HG02938 (cell line): Measurements from ENCODE around the gene NOP53.
"Not testable (repeated sequence)": the region's sequence is repeated elsewhere in the genome, so short reads cannot be mapped to it uniquely, and the experiment has no call there.

Experiments used
- ATAC-seq: cut with Tn5 transposase; IDR thresholded peaks from one replicate; pipeline ENCODE4 v1.9.1; 2021; ENCODE audit warnings: mild to moderate bottlenecking, moderate library complexity; ENCODE audit not compliant: unreplicated experiment

Gene NOP53

DNA sequence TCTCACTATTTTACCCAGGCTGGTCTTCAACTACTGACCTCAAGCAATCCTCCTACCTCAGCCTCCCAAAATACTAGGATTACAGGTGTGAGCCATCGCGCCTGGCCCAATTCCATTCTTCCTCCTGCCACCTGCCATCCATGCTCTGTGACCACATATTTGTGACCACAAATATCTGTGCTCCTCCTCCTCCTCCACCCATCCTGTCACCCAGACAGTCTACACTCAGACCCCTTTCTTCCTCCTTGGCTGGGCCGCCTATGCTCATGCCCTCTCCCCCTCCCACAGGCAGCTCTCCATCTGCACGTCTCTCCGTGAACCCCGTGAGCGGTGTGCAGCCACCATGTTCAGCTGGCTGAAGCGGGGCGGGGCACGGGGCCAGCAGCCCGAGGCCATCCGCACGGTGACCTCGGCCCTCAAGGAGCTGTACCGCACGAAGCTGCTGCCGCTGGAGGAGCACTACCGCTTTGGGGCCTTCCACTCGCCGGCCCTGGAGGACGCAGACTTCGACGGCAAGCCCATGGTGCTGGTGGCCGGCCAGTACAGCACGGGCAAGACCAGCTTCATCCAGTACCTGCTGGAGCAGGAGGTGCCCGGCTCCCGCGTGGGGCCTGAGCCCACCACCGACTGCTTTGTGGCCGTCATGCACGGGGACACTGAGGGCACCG, 28.9 kb upstream of the NOP53 start:
- no peak for ATAC-seq

DNA sequence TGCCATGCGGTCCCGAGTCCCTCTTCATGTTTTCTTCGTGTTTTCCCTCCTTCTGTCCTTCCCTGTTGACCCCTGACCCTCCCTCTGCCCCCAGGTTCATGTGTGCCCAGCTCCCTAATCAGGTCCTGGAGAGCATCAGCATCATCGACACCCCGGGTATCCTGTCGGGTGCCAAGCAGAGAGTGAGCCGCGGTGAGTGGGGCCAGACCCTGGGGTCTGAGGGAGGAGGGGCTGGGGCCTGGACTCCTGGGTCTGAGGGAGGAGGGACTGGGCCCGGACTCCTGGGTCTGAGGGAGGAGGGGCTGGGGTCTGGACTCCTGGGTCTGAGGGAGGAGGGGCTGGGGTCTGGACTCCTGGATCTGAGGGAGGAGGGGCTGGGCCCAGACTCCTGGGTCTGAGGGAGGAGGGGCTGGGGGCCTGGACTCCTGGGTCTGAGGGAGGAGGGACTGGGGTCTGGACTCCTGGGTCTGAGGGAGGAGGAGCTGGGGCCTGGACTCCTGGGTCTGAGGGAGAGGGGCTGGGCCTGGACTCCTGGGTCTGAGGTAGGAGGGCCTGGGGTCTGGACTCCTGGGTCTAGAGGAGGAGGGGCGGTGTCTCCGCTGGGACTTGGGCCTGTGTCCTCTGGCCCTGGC, 26.8 kb upstream of the NOP53 start:
- ATAC-seq: not testable (repeated sequence)

DNA sequence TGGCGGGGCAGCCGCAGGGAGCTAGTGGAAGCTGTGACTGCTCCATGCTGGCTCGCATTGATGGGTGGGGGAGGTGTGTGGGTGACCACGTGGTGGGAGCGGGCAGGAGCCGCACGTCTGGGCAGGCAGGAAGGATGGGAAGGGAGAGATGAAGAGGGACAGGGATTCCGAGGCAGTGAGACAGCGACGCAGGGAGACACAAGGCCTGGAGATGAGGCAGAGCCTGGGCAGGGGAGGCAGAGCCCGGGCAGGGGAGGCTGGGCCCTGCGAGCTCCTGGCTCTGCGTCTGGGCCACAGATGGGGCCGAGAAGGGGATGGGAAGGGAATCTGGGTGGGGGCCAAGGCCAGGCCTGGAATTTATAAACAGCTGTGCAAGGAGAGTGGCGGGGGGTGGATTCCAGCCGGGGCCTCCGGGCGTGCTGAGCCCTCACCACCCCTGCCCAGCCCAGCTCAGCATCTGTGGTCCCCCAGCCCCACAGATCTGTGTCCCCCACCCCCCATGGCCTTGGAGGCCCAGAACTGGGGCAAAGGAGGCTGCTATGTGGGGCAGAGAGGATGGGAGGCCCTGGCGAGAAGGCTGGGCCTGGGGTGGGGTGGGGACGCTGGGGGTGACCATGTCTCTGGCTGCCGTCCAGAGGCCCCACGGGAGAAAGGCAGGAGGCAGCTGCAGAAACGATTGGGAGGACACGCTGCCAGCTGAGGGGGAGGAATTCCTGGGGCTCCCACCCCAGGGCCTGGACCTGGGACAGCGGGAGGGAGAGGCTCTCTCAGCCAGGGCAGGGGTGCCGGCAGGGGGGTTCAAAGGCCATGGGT, 26.1 kb upstream of the NOP53 start:
- ATAC-seq: no peak

DNA sequence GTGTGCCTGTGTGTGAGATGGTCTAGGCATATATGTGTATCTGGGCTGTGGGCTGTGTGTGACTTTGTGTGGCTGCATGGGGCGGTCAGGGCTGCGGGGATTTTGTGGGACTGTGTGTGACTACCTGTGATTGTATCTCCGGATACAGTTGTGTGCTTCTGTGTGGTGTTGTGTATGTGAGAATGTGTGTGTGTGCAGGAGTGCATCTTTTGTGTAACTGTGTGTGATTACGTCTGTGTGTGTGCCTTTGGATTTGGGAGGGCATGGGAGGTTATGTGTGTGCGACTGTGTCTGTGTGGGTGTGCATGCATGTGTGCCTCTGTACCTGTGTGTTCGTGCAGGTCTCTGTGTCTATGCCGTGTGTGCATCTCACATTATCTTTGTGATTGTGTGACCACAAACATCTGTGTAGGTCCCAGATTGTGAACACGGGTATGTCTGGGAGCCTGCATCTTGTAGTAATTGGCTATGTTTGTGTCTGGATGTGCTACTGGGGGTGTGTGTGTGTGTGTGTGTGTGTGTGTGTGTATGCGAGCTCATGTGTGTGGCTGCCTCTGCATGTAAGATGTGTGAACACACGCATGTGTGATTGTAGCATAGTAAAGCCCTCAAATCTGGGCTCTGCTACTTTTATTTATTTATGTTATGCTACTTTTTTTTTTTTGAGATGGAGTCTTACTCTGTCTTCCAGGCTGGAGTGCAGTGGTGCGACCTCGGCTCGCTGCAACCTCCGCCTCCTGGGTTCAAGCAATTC, 24.5 kb upstream of the NOP53 start:
- no peak for ATAC-seq

DNA sequence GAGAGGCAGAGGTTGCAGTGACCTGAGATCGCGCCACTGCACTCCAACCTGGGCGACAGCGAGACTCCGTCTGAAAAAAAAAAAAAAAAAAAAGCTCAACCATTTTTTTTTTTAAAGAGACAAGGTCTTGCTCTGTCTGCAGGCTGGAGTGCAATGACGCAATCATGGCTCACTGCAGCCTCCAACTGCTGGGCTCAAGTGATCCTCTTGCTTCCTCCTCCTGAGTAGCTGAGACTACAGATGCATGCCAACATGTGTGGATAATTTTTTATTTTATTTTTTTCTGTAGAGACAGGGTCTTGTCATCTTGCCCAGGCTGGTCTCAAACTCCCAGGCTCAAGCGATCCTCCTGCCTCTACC, 21.8 kb upstream of the NOP53 start:
- ATAC-seq: no peak

DNA sequence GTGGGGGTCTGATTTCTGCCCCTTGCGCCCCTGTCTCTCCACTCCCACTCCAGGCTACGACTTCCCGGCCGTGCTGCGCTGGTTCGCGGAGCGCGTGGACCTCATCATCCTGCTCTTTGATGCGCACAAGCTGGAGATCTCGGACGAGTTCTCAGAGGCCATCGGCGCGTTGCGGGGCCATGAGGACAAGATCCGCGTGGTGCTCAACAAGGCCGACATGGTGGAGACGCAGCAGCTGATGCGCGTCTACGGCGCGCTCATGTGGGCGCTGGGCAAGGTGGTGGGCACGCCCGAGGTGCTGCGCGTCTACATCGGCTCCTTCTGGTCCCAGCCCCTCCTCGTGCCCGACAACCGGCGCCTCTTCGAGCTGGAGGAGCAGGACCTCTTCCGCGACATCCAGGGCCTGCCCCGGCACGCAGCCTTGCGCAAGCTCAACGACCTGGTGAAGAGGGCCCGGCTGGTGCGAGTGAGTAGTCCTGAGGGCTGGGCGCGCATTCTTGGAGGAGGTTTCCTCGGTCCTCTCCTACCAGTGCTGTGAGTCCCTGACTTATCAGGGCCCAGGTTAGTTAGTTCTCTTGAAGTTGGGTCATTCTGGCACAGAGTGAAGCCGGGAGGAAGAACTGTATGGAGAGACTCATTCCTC, 19.5 kb upstream of the NOP53 start:
- ATAC-seq: no peak

DNA sequence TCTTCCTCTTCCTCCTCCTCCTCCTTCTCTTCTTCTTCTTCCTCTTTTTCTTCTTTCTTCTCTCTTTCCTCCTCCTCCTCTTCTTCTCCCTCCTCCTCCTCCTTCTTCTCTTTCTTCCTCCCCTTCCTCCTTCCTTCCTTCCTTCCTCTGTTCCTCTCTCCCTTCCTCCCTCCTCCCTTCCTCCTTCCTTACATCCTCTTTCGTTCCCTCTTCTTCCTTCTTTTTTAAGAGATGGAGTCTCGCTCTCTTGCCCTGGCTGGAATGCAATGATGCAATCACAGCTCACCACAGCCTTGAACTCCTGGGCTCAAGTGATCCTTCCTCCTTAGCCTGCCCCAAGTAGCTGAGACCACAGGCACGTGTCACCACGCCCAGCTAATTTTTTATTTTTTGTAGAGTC, 18.9 kb upstream of the NOP53 start:
- ATAC-seq: no peak

DNA sequence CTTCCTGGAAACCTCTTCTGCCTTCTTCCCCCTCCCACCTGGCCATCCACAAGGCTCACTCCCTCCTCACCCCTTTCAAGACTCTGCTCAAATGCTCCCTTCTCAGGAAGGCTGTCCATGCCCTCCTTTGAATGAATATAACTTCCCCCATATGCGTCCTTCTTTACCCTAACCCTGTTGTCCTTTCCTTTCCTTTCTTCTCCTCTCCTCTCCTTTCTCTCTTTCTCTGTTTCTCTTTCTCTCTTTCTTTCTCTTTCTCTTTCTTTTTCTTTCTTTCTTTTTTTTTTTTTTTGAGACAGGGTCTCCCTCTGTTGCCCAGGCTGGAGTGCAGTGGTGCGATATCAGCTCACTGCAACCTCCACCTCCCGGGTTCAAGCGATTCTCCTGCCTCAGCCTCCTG, 17.1 kb upstream of the NOP53 start:
- ATAC-seq: not testable (repeated sequence)

DNA sequence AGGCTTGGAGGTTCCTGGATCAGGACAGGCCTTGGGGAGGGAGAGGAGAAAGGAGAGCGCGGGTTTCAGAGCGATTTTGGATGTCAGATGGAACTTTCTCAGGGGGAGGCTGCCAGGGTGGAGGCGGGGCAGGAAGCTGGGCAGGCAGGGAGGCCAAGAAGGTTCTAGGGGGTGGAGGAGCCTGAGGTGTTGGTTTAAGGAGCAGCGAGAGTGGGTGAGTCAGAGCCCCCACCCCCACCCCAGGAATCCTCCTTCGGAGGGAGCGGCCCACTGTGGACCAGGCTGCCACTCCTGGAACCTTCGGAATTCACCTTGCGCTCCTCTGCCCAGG, 15.9 kb upstream of the NOP53 start:
- no peak for ATAC-seq

DNA sequence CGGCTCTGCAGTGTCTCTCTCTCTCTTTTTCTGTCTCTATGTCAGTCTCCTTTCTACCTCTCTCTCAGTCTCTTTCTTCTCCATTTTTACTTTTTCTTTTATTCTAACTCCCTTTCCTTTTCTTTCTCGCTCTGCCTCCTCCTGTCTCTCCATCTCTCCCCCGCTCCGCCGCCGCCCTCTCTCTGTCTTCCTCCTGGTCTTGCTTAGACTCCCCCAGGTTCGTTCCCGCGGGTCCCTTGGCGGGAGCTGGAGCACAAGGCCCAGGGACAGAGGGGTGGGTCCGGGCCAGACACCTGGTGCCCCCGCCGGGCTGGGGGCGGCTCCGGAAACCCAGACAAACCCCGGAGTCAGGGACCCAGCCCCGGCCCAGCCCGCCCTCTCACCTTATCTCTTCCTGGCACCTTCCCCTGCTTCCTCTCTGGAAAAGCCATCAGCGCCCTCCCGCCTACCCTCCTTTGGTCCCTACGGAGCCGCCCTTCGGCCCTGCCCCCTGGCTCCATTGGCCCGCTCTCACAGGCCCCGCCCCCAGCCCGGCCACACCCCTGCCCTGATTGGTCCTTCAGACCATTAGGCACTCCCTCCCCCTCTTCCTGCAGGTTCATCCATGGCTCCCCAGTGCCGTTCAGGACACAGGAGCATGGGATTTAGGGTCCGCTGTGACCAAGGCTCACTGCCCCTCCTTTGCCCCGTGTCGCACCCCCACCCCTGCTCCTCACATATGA, 15.4 kb upstream of the NOP53 start:
- ATAC-seq: no peak

DNA sequence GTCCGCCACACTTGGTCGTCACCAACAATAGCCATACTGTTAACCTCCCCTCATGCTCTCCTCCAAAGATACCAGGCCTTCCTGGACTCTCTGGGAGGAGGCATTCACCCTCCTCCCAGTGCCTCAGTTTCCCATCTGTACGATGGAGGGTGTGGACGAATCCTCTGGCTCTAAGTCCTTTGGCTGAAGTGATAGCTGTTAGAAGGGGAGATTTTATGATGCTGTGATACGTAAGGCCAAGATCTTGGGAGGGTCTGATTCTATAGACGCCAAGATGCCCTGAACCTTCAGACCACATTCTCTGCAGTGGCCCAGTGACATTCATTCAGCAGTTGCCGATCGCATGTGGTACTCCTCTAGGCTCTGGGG, 14.8 kb upstream of the NOP53 start:
- ATAC-seq: no peak

DNA sequence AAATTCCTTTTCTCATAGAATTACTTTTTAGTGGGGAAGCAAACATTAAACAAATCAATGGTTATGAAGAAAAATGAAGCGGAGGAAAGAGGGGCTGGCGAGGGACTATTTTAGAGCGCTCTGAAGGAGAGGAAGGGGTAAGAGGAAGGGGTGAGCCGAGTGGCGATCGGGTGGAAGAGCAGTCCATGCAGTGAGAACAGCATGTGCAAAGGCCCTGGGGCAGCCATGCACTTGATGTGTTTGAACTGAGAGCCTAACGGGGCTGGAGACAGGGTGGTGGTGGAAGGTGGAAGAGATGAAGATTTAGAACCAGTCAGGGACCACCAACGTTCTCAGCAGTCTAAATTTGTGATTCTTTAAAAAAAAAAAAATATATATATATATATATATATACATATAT, 14.4 kb upstream of the NOP53 start:
- no peak for ATAC-seq

DNA sequence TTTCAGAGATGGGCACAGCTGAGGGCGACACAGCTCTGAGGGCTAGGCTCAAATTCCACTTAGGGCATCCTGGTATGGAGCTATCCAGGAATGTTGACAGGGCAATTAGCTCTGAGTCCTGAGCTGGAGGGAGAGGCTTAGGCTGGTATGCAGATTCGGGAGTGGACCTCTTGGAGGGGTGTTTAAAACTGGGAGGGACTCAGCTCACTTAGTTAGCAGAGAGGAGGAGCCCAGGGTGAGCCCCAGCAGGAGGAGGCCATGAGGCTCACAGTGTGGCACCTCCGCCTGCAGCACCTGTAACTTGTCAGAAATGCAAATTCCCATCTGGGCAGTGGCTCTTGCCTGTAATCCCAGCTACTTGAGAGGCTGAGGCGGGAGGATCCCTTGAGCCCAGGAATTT, 10.2 kb upstream of the NOP53 start:
- ATAC-seq: no peak

DNA sequence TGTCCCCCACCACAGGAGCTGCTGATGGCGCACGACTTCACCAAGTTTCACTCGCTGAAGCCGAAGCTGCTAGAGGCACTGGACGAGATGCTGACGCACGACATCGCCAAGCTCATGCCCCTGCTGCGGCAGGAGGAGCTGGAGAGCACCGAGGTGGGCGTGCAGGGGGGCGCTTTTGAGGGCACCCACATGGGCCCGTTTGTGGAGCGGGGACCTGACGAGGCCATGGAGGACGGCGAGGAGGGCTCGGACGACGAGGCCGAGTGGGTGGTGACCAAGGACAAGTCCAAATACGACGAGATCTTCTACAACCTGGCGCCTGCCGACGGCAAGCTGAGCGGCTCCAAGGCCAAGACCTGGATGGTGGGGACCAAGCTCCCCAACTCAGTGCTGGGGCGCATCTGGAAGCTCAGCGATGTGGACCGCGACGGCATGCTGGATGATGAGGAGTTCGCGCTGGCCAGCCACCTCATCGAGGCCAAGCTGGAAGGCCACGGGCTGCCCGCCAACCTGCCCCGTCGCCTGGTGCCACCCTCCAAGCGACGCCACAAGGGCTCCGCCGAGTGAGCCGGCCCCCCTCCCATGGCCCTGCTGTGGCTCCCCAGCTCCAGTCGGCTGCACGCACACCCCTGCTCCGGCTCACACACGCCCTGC, 4.4 kb upstream of the NOP53 start:
- ATAC-seq: no peak

DNA sequence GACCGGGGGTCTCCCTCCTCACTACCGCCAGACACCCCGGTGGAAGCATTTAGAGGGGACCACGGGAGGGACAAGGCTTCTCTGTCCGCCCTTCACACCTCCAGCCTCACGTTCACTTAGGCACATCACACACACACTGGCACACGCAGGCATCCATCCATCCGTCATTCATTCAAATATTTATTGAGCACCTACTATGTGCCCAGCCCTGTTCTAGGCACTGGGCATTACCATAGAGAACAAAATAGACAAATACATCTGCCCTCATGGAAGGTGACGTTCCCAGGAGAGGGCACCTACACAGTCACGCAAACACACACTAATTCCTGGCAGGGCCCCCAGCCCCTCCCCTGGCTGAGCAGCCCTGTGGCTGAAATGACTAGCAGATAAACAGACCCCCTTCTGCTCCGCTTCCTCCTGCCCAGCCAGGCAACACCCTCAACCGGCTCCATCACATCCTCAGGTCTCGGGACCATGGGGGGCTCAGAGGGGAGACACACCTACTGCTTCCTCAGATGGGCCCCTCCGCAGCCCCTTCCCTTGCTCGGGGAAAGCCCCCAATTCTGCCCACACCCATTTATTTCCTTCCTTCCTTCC, 3.7 kb upstream of the NOP53 start:
- no peak for ATAC-seq

DNA sequence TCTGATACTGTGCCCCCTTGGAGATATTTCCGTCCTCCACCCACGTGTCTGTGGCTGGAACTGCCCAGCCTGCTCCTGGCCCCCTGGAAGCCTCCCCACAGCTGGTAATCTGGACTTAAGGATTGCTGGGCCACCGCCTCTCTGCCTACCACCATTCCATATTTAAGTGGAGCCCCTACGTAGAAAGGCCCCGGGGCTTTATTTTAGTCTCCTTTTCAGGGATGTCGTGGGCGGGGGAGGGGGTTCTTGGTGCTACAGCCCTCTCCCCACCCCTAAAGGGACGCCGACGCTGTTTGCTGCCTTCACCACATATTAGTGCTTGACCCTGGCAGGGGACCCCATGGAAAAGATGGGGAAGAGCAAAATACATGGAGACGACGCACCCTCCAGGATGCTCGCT, 2.7 kb upstream of the NOP53 start:
- no peak for ATAC-seq

DNA sequence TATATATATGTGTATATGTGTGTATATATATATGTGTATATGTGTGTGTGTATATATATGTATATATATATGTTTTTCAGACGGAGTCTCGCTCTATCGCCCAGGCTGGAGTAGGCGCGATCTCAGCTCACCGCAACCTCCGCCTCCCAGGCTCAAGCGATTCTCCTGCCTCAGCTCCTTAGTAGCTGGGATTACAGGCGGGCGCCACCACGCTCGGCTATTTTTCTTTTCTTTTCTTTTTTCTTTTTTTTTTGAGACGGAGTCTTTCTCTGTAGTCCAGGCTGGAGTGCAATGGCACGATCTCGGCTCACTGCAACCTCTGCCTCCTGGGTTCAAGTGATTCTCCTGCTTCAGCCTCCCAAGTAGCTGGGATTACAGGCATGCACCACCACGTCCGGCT, 783 bp downstream of the NOP53 start:
- ATAC-seq: not testable (repeated sequence)

DNA sequence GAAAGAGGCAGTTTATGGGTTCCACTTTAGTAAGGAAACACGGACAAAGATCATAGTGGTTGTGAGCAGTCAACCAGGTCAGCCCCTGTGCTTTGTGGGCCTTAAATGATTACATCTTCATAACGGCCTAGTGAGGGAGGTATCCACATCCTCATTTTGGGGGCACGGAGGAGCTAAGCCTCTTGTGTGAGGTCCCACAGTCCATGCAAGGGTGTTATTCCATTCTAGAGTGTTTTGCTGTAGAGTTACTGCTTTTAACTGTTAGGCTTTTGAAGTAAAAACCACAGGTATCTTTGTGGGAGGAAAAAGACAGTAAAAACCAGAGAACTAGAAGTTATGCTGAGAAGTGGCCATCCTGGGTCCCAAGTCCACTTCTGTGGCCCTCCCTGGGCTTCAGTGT, 4.0 kb downstream of the NOP53 start:
- ATAC-seq: no peak

DNA sequence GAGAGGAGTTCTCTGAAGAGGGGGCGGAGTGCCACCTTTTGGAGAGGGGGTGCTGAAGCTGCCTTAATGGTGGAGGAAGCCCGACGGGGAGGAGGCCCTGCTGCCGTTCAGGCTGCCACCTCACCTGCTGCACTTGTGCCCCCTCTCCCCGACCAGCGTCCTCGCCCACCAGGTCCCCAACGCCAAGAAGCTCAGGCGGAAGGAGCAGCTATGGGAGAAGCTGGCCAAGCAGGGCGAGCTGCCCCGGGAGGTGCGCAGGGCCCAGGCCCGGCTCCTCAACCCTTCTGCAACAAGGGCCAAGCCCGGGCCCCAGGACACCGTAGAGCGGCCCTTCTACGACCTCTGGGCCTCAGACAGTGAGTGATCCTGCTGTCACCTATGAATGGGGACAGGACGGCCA, 5.4 kb downstream of the NOP53 start:
- no peak for ATAC-seq
